Left lung (tissue), 10 donors: Measurements from ENCODE around the gene ZBTB38. TPM values are rescaled to one million over a fixed set of nuclear protein-coding genes. Genes with fewer than 3 reads are reported as not detected.

Source experiments
- ATAC-seq: fragments of 200-7000 bp; cut with Tn5 transposase; one replicate; pipeline ENCODE4 v1.9.1; 2020; ENCODE audit warnings: moderate library complexity
- DNase-seq, 4 donors: peaks; one replicate each; pipeline ENCODE4 v3.0.0-alpha.2; 2013 to 2020
- H3K27ac ChIP-seq, 2 donors: fragments of 200-600 bp; sonication (generic) in 1 of 2; one replicate each; pipeline versions ENCODE4 v1.5.0 to v1.8.0; 2020 to 2021
- H3K27me3 ChIP-seq, 2 donors: fragments of 200-600 bp; sonication (generic) in 1 of 2; one replicate each; pipeline versions ENCODE4 v1.5.0 to v1.8.0; 2020 to 2021
- H3K36me3 ChIP-seq, 2 donors: fragments of 200-600 bp; sonication (generic) in 1 of 2; one replicate each; pipeline versions ENCODE4 v1.5.0 to v1.8.0; 2020 to 2021
- H3K4me1 ChIP-seq, 2 donors: fragments of 200-600 bp; one replicate each; pipeline ENCODE4 v1.8.0; 2021
- H3K4me3 ChIP-seq, 2 donors: fragments of 200-600 bp; sonication (generic) in 1 of 2; one replicate each; pipeline versions ENCODE4 v1.5.0 to v1.8.0; 2020 to 2021; ENCODE audit warnings: mild to moderate bottlenecking in 1 of 2
- H3K9me3 ChIP-seq, 2 donors: fragments of 200-600 bp; sonication (generic) in 1 of 2; one replicate each; pipeline versions ENCODE4 v1.5.0 to v1.8.0; 2020 to 2021
- CTCF ChIP-seq, 2 donors: fragments of 200-600 bp; sonication (generic) in 1 of 2; IDR thresholded peaks; one replicate each; pipeline versions ENCODE4 v1.5.0 to v1.8.0; 2021; ENCODE audit warnings: antibody characterized with exemption in 2 of 2
- intact Hi-C, 2 donors: fragments of 100-400 bp; cut with DNase I; formaldehyde crosslinking; loops; one replicate each; pipeline versions ENCODE4 v1.11.2 to v1.14.2; 2022
- polyA plus RNA-seq, 6 donors: library from polyadenylated mRNA; unstranded; fragments of 120-200 nt; gene quantifications; one replicate each; pipeline ENCODE4 v1.2.1, GENCODE V29; 2013; ENCODE audit not compliant: insufficient read length in 6 of 6
- total RNA-seq, 2 donors: library from RNA; stranded (reverse); fragmentation: NEBNext Ultra II Directional; extraction: Animal tissue kit (Norgen Biotek cat#: 25700); gene quantifications; one replicate each; pipeline ENCODE4 v1.2.1, GENCODE V29; 2021
- donor health status: DM: no; HTN: yes; CAD: no.
- donor health status: DM: no; HTN: no; CAD: no.

ZBTB38 gene
- total and polyA plus RNA-seq, 8 donors = 71.7 to 91.4 (median 82.6) TPM

GRCh38 chr3:141380987-141381386 is 12.7 kb downstream of the ZBTB38 start:
- TF ChIP-seq CTCF (IDR thresholded peaks at IDR 0.05) = no peak
- H3K4me3 ChIP-seq = no peak overlapping the region
- H3K27ac ChIP-seq = no peak overlapping the region
- H3K9me3 ChIP-seq = no peaks in the 10 kb centered on the region
- peaks cover 0 to 7% of the 10 kb centered on the region in 2 donors for H3K4me1 ChIP-seq
- ATAC-seq = no peak
- no peak for DNase-seq
- intact Hi-C loops = no loop called here
- H3K27me3 ChIP-seq = no peaks in the 10 kb centered on the region
- H3K36me3 ChIP-seq = peaks cover 0 to 15% of the 10 kb centered on the region in 2 donors

GRCh38 chr3:141382571-141382970 is 14.3 kb downstream of the ZBTB38 start:
- no peak for ATAC-seq

GRCh38 chr3:141383555-141384129 is 15.3 kb downstream of the ZBTB38 start:
- Histone ChIP-seq H3K27me3 (no peaks in the 10 kb centered on the region), H3K4me1 (peaks cover 0 to 7% of the 10 kb centered on the region in 2 donors), H3K27ac (peak overlapping the region in 1 of 2 donors; percentile 60), H3K36me3 (peaks cover 0 to 14% of the 10 kb centered on the region in 2 donors), H3K4me3 (no peak overlapping the region), H3K9me3 (no peaks in the 10 kb centered on the region)
- TF ChIP-seq CTCF (IDR thresholded peaks at IDR 0.05) = no peak
- ATAC-seq = peak; percentile 11
- intact Hi-C loops = no loop called here
- DNase-seq = no peak

More at GRCh38 chr3:141382571-141382970, 14.3 kb downstream of the ZBTB38 start:
- H3K9me3 ChIP-seq = no peaks in the 10 kb centered on the region
- no peak overlapping the region for H3K4me3 ChIP-seq
- H3K36me3 ChIP-seq = peaks cover 0 to 14% of the 10 kb centered on the region in 2 donors
- H3K4me1 ChIP-seq = peaks cover 0 to 7% of the 10 kb centered on the region in 2 donors
- intact Hi-C loops = no loop called here
- H3K27me3 ChIP-seq = no peaks in the 10 kb centered on the region
- H3K27ac ChIP-seq = no peak overlapping the region
- DNase-seq = no peak
- no peak for TF ChIP-seq CTCF (IDR thresholded peaks at IDR 0.05)

- no peak for TF ChIP-seq CTCF (IDR thresholded peaks at IDR 0.05)
- ATAC-seq (no peak), DNase-seq (no peak)
- Histone ChIP-seq H3K4me1 (peaks cover 4 to 7% of the 10 kb centered on the region in 2 donors), H3K4me3 (no peak overlapping the region), H3K27ac (peak overlapping the region in 1 of 2 donors; percentile 60), H3K9me3 (no peaks in the 10 kb centered on the region), H3K36me3 (peaks cover 0 to 14% of the 10 kb centered on the region in 2 donors), H3K27me3 (no peaks in the 10 kb centered on the region)
- intact Hi-C loops = no loop called here
Observed at GRCh38 chr3:141384157-141384556, 15.9 kb downstream of the ZBTB38 start.

- H3K27ac ChIP-seq = peak overlapping the region in 1 of 2 donors; percentile 60
- H3K27me3 ChIP-seq = no peaks in the 10 kb centered on the region
- DNase-seq (no peak), ATAC-seq (no peak)
- peaks cover 0 to 14% of the 10 kb centered on the region in 2 donors for H3K36me3 ChIP-seq
- TF ChIP-seq CTCF (IDR thresholded peaks at IDR 0.05) = no peak
- peaks cover 4 to 7% of the 10 kb centered on the region in 2 donors for H3K4me1 ChIP-seq
- intact Hi-C loops = no loop called here
- no peaks in the 10 kb centered on the region for H3K9me3 ChIP-seq
- H3K4me3 ChIP-seq = no peak overlapping the region
Observed at GRCh38 chr3:141384575-141384974, 16.3 kb downstream of the ZBTB38 start.
